SH-SY5Y (cell line): Measurements from ENCODE around the gene ASB10.

Experiments
- GATA2 ChIP-seq: IDR thresholded peaks from 2 replicates; pipeline ENCODE4 v1.6.1; 2011; ENCODE audit warnings: mild to moderate bottlenecking, low read depth, low read length
- GATA3 ChIP-seq: IDR thresholded peaks from 2 replicates; pipeline ENCODE4 v1.6.1; 2011; ENCODE audit warnings: low read depth, mild to moderate bottlenecking, low read length, moderate library complexity

- TF ChIP-seq GATA3, result no peak
- peak; percentile 53; the same call in 1 of the 2 replicates for TF ChIP-seq GATA2
Observed at GRCh38 chr7:151232917-151233701, 46.1 kb upstream of the ASB10 start.
